ENCODE measurements around the gene MT1F.

DNA sequence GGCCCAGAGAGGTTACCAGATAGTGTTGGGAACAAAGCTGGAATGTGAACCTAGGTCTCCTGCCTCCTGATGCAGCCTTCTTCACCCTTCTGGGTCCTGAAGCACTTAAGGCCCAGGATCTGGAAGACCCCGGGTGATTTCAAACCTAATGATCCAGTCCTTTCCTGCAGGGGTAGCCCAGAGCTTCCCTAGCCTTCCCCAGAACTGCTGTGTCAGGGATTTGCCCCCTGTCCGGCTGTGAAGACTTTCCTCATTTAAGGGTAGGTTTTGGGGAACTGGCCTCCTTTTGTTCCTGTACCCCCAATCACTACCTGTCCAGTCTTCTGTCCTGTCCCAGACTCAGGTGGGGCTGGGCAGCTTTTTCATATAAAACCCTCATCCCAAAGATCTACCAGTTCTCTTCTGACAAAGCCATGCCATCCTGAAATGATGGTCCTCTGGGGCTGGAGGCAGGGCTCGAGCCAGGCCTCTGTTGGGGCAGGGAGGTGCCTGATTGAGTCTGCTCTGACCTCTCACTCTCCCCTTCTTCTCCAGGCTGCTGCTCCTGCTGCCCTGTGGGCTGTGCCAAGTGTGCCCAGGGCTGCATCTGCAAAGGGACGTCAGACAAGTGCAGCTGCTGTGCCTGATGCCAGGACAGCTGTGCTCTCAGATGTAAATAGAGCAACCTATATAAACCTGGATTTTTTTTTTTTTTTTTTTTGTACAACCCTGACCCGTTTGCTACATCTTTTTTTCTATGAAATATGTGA is 25.8 kb downstream of the MT1F start:
- no peak for TF ChIP-seq EP300 (IDR thresholded peaks at IDR 0.05; ENCODE audit: borderline replicate concordance in 1 of 2, control insufficient read depth in 1 of 2, low read depth in 2 of 2, low read length in 2 of 2)
- no peak for TF ChIP-seq CTCF (IDR thresholded peaks at IDR 0.05 in 2 of 3, conservative IDR thresholded peaks at IDR 0.05 in 1 of 3; ENCODE audit: control insufficient read depth in 2 of 3, extremely low read depth in 1 of 3, insufficient read depth in 1 of 3, low read depth in 3 of 3, low read length in 3 of 3)
- TF ChIP-seq ASH2L (IDR thresholded peaks at IDR 0.05; ENCODE audit: borderline replicate concordance, low read depth) = no peak
- TF ChIP-seq EGR1 (IDR thresholded peaks at IDR 0.05; ENCODE audit: borderline replicate concordance in 1 of 2, low read depth in 2 of 2, low read length in 2 of 2) = no peak
- no peak for TF ChIP-seq EZH2 (IDR thresholded peaks at IDR 0.05; ENCODE audit: borderline replicate concordance, control insufficient read depth, low read depth, low read length)
- TF ChIP-seq SIX5 (IDR thresholded peaks at IDR 0.05; ENCODE audit: low read depth, low read length, severe bottlenecking) = no peak
- TF ChIP-seq POLR2A (IDR thresholded peaks at IDR 0.05; ENCODE audit: low read depth, low read length) = no peak
- no peak for TF ChIP-seq USF2 (IDR thresholded peaks at IDR 0.05; ENCODE audit: borderline replicate concordance, low read depth, low read length)
- no peak for TF ChIP-seq CBFB (IDR thresholded peaks at IDR 0.05; ENCODE audit: low read depth)
- TF ChIP-seq EED (IDR thresholded peaks at IDR 0.05; ENCODE audit: low read depth) = no peak
- TF ChIP-seq BCL3 (IDR thresholded peaks at IDR 0.05; ENCODE audit: borderline replicate concordance, insufficient read depth, low read depth, low read length, poor library complexity, severe bottlenecking) = no peak
- no peak for TF ChIP-seq POLR2AphosphoS5 (IDR thresholded peaks at IDR 0.05; ENCODE audit: low read length)
- TF ChIP-seq ATF3 (IDR thresholded peaks at IDR 0.05; ENCODE audit: borderline replicate concordance, extremely low read depth, low read depth, low read length) = no peak

All from GM12878 (cell line).